CD1c-positive myeloid dendritic cell (primary cell): ENCODE measurements around the gene DNAJC5.
"Not testable (repeated sequence)": the region's sequence is repeated elsewhere in the genome, so short reads cannot be mapped to it uniquely, and the experiment has no call there.

Experiments used
- DNase-seq: peaks from one replicate; pipeline ENCODE4 v3.0.0-alpha.2; 2016; ENCODE audit errors: extremely low spot score

The DNAJC5 gene

DNA sequence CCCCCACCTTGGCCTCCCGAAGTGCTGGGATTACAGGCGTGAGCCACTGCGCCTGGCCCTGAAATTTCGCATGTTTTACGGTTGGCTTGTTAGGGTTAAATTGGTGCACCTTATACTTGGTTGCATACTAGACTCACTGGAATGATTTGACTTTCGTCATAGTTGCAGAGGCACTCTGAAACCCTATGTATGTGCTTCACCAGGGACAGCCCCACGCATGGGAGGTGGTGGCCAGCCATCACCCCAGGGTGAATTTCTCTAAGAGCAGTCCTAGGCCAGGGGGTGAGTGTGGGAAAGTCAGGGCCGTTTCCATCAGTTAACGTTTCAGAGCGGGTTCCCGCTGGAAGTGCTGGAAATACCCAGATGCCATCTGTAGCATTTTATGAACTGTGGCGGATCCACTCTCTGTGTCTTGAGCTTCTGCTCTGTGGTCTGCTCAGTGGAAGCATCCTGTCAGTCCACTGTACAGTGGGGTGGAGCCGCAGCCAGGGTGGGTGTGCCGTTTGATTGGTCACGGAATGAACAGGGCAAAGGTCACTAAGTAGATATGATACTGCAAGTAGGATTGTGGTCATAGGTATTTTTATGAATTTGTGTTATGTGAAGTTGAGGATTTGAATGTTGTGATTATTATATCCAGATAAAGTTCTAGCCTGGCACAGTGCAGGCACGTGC, 13.2 kb downstream of the DNAJC5 start:
- DNase-seq: no peak

DNA sequence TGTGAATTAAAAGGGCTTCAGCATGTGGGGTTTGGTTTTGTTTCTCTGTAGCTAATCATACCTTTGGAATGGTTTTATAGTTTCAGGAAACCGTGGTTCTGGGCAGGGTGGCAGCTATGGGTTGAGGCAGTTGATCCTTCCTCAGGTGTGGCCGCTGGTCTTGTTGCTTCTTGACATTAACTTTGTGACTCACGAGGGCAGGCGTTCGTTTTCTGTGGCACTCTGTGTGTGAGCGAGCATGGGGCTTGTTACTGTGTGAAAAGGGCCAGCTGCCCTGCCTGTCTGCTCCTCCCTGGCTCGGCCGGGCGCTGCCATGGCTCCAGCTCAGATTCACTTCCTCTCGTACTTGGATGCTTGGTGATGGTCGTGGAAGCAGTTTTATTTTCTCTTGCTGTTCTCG, 16.2 kb downstream of the DNAJC5 start:
- DNase-seq: peak; percentile 57

DNA sequence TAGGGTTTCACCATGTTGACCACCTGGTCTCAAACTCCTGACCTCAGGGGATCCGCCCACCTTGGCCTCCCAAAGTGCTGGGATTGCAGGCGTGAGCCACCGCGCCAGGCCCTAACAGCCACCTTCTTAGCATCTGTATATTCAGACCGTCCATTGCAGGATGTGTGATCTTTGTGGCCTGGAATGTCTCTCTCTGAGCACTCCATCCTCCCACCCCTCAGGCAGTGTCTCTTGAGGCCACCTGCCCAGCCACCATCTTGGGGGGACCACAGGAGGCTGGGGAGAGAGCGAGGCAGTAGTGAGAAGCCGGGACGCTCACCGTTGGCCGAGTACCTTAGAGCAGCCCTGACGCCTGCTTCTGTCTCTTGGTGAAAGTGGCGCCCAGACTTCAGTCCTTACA, 18.8 kb downstream of the DNAJC5 start:
- no peak for DNase-seq

DNA sequence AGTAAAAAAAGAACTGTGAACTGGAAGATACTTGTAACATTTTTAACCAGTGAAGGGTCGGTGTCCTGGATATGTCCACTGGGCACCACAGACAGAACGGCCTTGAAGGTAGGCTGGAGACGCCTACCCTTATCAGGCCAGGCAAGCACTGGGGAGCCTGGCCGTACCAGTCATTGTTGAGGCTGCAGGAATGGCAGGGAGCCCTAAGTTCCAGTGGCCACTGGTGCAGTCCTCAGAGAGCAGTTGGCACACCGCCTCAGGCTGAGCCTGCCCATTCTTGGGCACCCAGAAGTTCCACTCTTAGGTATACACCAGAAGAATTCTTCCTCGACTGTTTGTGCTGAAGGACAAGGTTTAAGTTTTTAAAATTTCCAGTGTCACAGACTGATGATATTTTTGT, 20.5 kb downstream of the DNAJC5 start:
- DNase-seq: no peak

DNA sequence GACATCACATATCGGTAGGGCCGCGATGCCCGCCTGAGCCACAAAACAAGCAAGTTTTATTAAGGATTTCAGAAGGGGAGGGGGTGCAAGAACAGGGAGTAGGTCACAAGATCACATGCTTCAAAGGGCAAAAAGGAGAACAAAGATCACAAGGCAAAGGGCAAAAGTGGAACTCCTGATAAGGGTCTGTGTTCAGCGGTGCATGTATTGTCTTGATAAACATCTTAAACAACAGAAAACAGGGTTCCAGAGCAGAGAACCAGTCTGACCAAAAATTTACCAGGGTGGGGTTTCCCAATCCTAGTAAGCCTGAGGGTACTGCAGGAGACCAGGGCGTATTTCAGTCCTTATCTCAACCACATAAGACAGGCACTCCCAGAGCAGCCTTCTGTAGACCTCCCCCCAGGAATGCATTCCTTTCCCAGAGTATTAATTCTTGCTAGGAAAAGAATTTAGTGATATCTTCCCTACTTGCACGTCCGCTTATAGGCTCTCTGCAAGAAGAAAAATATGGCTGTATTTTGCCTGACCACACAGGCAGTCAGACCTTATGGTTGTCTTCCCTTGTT, 21.5 kb downstream of the DNAJC5 start:
- DNase-seq: not testable (repeated sequence)

DNA sequence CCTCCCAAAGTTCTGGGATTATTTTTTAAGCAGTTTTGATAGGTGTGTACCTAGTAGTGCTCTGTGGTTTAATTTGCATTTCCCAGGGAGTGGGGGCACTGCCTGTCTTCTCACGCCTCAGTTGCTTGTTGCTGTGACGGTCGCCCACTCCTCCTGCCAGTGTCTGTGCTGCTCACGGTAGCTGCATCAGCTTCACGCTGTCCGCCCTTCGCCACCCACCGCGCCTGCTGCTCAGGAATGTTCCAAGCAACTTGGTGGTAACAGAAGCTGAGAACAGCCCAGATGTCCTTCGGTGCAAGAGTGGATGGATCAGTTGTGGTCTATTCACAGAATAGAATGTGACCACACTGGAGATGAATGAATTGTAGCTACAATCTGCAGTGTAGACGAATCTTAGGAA, 22.9 kb downstream of the DNAJC5 start:
- no peak for DNase-seq

DNA sequence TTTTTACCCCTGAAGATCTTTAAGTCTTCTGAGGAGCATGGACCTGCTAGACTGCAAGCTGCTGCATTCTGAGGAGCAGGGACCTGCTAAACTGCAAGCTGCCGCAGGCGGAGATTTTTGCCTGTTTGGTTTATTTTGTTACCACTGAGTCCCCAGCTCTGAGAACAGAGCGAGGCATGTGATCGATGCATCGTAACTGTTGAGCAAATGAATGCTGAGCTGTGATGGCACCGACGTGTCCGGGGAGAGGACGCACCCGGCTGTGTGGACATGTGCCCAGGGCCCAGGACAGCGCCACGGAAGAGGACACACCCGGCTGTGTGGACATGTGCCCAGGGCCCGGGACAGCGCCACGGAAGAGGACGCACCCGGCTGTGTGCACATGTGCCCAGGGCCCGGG, 24.2 kb downstream of the DNAJC5 start:
- no peak for DNase-seq

DNA sequence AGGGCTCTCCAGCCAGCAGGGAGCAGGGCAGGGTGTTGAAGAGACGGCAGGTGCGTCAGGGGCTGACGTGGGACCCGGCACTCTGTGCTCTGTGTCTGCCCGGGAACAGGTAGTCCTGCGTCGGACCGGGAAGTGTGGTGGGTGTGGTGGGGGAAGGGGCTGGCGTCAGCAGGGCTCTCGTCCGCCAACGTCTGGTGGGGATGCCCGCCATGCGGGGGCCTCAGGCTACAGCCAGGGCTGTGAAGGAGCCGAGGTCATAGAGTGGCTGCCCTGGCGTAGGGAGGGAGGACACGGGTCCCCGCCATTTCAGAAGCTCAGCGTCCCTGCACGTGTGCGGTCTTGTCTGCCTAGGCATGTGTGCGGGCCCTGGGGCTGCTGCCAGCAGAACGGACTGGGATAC, 25.3 kb downstream of the DNAJC5 start:
- DNase-seq: no peak

DNA sequence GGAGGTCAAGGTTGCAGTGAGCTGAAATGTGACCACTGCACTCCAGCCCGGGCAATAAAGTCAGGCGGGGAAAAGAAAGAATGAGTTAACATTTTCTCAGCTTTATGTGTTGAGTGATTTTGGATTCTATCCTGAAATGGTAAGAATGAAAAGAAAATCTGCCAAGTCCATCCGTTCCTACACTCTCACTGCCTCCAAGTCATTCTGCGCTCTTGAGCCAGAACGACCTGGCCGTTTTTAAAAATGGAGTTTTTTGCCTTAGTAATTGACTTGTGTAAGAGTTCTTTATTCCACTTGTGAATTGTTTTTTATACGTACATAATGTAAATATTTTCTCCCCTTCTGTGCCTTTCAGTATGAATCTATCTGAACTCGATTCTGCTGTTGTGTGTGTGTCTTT, 28.7 kb downstream of the DNAJC5 start:
- DNase-seq: no peak

DNA sequence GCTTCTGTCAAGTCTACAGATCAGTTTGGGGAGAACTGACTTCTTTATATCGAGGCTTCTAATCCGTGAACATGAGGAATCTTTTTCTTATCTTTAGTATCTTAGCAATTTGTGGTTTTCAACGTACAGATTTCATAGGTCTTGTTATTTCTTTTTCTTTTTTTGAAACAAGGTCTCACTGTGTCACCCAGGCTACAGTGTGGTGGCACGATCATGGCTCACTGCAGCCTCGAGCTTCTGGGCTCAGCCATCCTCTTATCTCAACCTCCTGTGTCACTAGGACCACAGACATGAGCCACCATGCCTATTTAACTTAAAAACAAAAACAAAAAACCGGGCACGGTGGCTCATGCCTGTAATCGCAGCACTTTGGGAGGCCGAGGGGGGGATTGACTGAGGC, 29.3 kb downstream of the DNAJC5 start:
- DNase-seq: no peak

DNA sequence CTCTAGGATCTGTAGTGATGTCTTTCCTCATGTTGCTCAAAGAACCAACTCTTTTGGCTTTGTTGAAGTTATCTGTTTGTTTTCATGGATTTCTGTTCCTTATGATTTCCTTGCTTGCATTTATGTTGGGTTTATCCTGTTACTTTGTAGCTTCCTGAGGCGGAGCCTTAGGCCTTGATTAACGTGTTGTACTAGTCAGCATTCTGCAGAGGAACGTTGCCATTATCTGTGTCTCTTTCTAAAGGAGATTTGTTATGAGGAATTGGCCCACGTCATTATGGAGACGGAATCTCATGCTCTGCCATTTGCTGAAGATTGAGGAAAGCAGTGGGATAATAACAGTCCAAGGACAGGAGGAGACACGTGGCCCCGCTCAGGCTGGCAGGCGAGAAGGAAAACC, 31.4 kb downstream of the DNAJC5 start:
- DNase-seq: no peak

DNA sequence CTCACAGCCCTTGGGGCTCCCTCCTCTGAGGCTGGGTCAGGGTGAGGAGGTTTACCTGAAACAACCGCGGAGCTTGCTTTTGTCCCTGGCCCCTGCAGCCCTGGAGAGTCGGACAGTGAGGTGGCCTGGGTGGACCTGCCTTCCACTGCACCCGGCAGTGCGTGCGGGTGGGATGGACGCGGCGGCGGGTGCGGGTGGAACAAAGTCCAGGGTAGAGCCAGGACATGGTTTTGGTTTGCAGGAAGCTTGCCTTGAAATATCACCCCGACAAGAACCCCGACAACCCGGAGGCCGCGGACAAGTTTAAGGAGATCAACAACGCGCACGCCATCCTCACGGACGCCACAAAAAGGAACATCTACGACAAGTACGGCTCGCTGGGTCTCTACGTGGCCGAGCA, 34.1 kb downstream of the DNAJC5 start:
- DNase-seq: no peak

DNA sequence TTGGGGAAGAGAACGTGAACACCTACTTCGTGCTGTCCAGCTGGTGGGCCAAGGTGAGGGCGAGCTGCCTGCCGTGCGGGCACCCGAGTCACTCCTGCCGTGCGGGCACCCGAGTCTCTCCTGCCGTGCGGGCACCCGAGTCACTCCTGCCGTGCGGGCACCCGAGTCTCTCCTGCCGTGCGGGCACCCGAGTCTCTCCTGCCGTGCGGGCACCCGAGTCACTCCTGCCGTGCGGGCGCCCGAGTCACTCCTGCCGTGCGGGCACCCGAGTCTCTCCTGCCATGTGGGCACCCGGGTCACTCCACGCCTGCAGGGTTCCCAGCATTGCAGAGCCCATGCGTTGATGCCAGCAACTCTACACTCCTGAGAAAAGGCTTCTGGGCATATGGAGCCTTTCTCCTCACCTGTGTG, 34.6 kb downstream of the DNAJC5 start:
- not testable (repeated sequence) for DNase-seq

DNA sequence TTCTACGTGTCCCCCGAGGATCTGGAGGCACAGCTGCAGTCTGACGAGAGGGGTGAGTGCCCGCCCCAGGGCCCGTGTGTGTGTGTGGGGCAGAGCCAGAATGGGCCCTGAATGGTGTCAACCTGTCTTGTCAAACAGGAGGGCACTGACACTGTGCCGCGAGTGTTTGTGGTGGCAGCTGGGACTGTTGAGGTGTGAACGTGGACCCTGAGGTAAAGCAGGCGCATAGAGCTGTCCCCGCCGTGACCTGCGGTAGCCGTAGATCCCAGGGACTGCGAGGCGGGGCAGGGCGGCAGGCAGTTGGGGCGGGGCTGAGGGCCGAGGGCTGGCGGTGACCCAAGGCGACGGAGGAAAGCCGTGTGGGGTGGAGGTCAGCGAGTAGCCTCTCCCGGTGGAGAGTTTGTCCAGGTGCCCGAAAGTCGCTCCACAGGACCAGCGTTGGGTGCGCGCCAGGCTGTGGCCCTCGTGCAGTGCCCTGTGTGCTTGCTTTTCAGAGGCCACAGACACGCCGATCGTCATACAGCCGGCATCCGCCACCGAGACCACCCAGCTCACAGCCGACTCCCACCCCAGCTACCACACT, 36.1 kb downstream of the DNAJC5 start:
- DNase-seq: no peak

DNA sequence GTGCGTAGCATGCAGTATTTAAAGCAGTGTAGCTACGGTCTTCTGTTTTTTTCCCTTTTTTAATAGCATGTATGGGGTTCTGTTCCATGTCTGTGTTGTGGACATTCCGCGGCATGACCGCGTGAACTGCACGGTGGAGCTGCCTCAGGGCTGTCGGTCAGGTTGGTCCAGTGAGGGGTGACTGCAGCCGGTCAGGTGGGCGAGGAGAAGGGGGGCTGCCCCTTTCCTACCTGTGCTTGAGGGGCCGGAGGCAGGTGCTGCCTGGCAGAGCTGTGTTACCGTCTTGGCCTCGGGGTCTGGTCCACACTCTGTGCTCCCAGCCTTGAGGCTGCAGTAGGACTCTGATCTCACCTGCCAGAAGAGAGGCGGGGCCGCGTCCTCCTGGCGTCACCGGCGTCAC, 36.8 kb downstream of the DNAJC5 start:
- no peak for DNase-seq

DNA sequence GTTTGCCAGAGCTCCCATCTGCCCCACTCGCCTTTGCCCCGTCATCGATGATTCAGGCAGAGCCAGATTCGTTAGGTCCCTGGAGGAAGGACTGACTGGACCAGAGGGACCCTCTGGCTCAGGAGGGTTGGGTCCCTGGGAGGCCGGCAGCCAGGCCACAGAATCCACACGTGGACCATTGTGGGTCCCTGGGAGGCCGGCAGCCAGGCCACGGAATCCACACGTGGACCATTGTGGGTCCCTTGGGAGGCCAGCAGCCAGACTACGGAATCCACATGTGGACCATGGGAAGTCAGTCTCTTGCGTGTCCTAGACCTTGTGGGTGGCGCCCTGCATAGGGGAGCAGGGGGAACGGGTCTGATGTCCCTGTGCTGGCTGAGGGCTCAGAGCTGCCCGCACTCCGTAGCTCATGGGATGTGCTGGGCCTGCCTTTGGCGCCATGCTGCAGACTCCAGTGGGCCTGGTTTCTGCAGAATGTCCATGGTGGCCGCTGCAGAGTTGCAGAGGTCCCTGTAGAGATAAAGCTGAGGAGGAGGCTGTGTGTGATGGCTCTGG, 37.8 kb downstream of the DNAJC5 start:
- no peak for DNase-seq

DNA sequence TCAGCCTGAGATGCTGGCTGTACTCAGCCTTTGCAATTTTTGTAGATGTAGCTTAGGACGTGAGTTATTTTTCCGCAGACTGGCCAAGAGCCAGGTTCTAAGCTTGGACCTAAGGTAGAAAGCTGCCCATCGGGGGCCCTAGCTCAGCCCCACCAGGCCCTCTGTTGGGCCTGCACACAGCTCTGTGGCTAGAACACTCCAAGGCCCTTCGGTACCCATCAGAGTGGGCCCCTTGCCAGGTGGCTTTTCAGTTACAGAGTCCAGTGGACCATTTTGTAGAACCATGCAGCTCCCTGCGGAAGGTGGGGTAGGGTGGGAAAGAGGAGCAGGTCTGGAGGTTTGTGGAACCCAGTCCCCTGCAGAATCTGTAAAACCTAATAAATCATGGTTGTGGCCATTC, 38.7 kb downstream of the DNAJC5 start:
- DNase-seq: no peak

DNA sequence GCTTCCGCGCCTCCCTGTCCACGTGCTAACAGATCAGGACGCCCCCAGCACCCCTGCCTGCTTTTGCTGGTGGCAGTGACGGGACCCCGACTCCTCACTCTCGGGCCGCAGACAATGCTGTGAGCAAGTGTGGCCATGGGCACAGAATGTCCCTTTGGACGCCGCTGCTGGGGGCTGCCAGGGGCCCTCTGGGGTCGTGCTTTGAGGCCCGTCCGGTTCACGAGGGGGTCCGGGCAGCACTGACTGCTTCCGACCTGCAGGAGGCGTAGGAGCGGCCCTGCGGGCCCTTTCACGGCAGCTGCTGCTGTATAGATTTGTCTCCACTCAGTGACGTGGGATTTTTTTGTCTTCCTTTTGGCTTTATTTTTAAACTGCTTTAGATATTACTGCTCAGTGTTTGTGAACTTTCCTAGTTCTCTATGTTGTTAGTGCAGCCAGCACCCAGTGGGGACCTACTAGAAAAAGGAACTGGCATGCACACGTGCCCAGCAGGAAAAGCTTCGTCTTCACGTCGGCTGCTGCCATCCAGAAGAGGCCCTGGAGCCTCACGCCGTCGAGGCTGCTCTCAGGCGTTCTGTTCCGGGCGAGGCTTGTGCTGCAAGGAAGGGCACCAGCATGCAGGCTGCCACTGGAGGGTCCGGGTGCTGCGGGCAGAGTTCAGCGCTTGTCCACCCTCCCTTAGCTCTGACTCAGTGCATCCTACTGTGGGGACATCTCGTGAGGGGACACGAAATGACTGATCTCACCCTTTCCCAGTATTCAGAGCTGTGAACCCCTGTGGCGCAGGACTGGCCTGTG, 39.5 kb downstream of the DNAJC5 start:
- DNase-seq: no peak

DNA sequence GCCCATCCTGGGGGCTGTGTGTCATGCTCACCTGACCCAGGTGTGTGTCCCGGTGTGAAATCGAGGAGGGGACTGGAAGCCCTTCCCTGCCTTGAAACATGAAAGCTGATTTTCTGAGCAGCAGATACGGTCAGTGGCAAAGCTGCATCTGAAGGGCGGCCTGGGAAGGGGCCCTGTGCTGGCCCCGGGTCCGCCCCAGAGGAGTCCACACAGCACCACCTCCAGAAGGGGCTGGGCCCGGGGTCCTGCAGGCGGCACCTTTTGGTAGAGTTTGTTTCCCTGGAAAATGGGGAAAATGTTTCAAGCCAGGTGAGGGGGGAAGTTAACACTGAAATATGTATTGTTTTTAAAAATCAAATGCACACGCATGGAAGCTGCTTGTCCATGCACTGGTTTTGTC, 40.5 kb downstream of the DNAJC5 start:
- DNase-seq: no peak

DNA sequence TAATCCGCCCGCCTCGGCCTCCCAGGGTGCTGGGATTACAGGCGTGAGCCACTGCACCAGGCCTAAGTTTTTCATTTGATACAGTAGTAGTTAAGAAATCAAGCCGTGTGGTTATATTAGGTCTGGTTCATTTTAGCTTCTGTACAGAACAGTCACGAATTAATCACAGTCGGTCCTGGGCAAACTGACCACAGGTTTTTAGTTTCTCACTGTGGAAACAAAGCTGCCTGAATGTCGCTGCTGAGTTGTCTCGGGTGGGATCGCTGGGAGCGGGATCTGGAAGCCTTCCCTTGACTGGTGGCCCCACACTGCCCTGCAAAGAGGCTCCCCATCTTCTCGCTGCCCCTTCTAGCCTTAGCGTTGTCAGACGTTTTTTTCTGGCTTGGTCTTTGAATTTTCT, 42.7 kb downstream of the DNAJC5 start:
- DNase-seq: no peak

DNA sequence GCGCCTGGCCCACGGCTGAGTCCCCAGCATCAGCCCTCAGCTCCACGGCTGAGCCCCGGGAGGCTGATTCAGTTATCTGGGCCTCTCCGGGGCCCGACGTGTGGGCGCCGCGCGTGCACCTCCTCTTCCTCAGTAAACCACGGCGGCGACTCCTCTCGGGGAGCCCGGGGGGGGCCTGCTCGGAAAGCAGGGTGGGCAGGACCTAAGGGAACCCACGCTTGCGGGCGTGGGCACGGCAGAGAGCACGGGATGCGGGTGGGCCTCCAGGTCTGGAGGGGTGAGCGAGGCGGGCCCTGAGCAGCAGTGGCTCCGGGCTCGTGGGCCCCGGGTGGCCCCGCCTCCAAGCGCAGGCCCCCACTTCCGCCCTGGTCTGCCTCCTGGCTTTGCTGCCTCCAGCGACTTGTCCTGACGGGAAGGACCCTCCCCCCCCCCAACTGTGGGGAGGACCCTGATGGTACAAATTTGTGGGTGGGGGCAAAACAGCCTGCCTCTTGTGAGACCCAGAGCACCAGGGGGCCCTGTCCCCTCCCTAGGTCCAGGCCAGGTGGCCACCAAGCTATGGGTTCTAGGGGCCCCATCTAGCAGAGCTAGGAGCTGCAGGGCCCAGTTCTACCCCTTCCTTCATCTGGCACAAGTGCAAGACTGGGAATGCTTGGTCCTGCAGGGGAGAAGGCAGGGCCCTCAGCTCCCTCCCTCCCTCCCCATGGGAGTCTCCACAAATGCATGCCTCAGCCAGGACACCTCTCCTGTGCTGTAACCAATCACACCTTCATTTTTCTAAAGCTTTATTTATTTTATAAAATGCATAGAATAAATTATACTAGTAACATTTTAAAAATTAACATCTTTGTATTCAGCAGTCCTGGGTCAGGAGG, 44.4 kb downstream of the DNAJC5 start:
- no peak for DNase-seq

DNA sequence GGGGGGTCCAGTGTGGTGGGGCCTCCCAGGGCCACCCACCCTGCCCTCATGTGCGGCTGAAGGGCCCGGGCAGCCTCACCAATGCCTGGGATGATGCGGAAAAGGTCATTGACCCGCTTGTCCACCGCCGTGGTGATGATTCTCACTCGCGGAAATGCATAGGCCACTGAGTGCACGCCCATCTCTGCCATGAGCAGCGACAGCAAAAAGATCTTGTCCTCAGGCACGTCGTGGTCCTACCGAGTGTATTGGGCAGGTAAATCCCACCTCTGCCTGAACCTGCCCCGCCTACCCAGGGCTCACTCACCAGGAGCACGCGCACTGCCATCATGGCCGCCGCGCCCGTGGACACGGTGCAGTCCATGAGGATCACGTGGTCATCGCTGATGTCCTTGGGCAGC, 45.1 kb downstream of the DNAJC5 start:
- DNase-seq: no peak
